Hepatocyte (in vitro differentiated cells): ENCODE measurements around the gene CDHR1. TPM values are rescaled to one million over a fixed set of nuclear protein-coding genes. Genes with fewer than 3 reads are reported as not detected.

Experiments
- DNase-seq: peaks from one replicate; pipeline ENCODE4 v3.0.0-alpha.2; 2016; ENCODE audit warnings: low spot score
- H2AFZ ChIP-seq: fragments of 200-600 bp; sonication (generic); 2 replicates; pipeline ENCODE4 v1.6.0; 2016; ENCODE audit warnings: antibody characterized with exemption, mild to moderate bottlenecking
- H3K27ac ChIP-seq: fragments of 200-600 bp; sonication (generic); 2 replicates; pipeline ENCODE4 v1.5.1; 2016; ENCODE audit warnings: mild to moderate bottlenecking
- H3K27me3 ChIP-seq: fragments of 200-600 bp; sonication (generic); 2 replicates; pipeline ENCODE4 v1.6.1; 2016
- H3K36me3 ChIP-seq: fragments of 200-600 bp; sonication (generic); replicated peaks from 2 replicates; pipeline ENCODE4 v1.5.1; 2016; ENCODE audit warnings: low read depth; ENCODE audit not compliant: insufficient read depth
- H3K4me1 ChIP-seq: fragments of 200-600 bp; sonication (generic); 2 replicates; pipeline ENCODE4 v1.5.1; 2016; ENCODE audit warnings: mild to moderate bottlenecking, moderate library complexity; ENCODE audit not compliant: insufficient read depth
- H3K4me2 ChIP-seq: fragments of 200-600 bp; sonication (generic); 2 replicates; pipeline ENCODE4 v1.6.0; 2016
- H3K4me3 ChIP-seq: fragments of 200-600 bp; sonication (generic); 2 replicates; pipeline ENCODE4 v1.5.1; 2016; ENCODE audit warnings: mild to moderate bottlenecking
- H3K79me2 ChIP-seq: fragments of 200-600 bp; sonication (generic); 2 replicates; pipeline ENCODE4 v1.6.0; 2017; ENCODE audit warnings: mild to moderate bottlenecking
- H3K9me2 ChIP-seq: fragments of 200-600 bp; sonication (generic); replicated peaks from 2 replicates; pipeline ENCODE4 v1.6.0; 2017; ENCODE audit warnings: mild to moderate bottlenecking; ENCODE audit not compliant: insufficient read depth
- H3K9me3 ChIP-seq: fragments of 200-600 bp; sonication (generic); 2 replicates; pipeline ENCODE4 v1.5.1; 2016; ENCODE audit warnings: low read depth, mild to moderate bottlenecking
- H4K20me1 ChIP-seq: fragments of 200-600 bp; sonication (generic); 2 replicates; pipeline ENCODE4 v1.6.0; 2016; ENCODE audit warnings: mild to moderate bottlenecking; ENCODE audit not compliant: insufficient read depth, poor library complexity, severe bottlenecking
- CTCF ChIP-seq: fragments of 200-600 bp; sonication (generic); IDR thresholded peaks from 2 replicates; pipeline ENCODE4 v1.5.1; 2016; ENCODE audit warnings: antibody characterized with exemption, mild to moderate bottlenecking; ENCODE audit not compliant: poor library complexity
- EZH2 ChIP-seq: fragments of 200-600 bp; sonication (generic); IDR thresholded peaks from 2 replicates; pipeline ENCODE4 v1.6.1; 2016; ENCODE audit warnings: antibody characterized with exemption, mild to moderate bottlenecking, borderline replicate concordance
- EZH2phosphoT487 ChIP-seq: fragments of 200-600 bp; sonication (generic); IDR thresholded peaks from one replicate; pipeline ENCODE4 v1.6.1; 2018; ENCODE audit warnings: antibody characterized with exemption, mild to moderate bottlenecking, low read depth, moderate library complexity; ENCODE audit not compliant: unreplicated experiment, severe bottlenecking
- WGBS: methylation state at CpG from one replicate; pipeline ENCODE4 v1.1.6; 2016; ENCODE audit warnings: low lambda C conversion rate; ENCODE audit errors: missing lambda C conversion rate; 5-methylcytosine and 5-hydroxymethylcytosine counted together
- polyA plus RNA-seq: library from polyadenylated mRNA; unstranded; fragments of >200 nt; fragmentation: Nextera tagmentation; extraction: Ambion mirVana; gene quantifications from 2 replicates; pipeline ENCODE4 v1.2.1, GENCODE V29; 2016
- total RNA-seq: library from RNA; depleted of rRNA; stranded (reverse); fragments of >200 nt; gene quantifications from 2 replicates; pipeline ENCODE4 v1.2.3, GENCODE V29; 2014

CDHR1 gene
- total and polyA plus RNA-seq, 2 experiments from 2014 or later = 0.03 TPM; not detected in 1

GRCh38 chr10:84244651-84245270 lies 50.4 kb downstream of the CDHR1 start, which contains the start of gene RGR:
Gene RGR (plus strand): TSS chr10:84245053. CDS start chr10:84245091, 38 bp downstream.
- Histone ChIP-seq H3K79me2 (no peaks in the 10 kb centered on the region), H4K20me1 (no peaks in the 10 kb centered on the region), H3K27ac (no peak within 1 kb of the TSS), H3K4me1 (no peaks in the 10 kb centered on the region), H3K9me2 (no peaks in the 10 kb centered on the region), H3K9me3 (no peaks in the 10 kb centered on the region), H3K4me2 (no peak within 1 kb of the TSS), H2AFZ (no peak within 1 kb of the TSS), H3K4me3 (no peak within 1 kb of the TSS), H3K27me3 (peaks cover 4% of the 10 kb centered on the region), H3K36me3 (no peaks in the 10 kb centered on the region)
- no peak for DNase-seq
- no peak for TF ChIP-seq EZH2phosphoT487
- no peak for TF ChIP-seq EZH2
- TF ChIP-seq CTCF = no peak
- 80% methylated on average over 9 of the region's 9 CpGs for WGBS

- no peak overlapping the region for H3K4me2 ChIP-seq
- DNase-seq = no peak
- no peaks in the 10 kb centered on the region for H3K9me3 ChIP-seq
- TF ChIP-seq EZH2 (no peak), CTCF (no peak), EZH2phosphoT487 (no peak)
- peaks cover 4% of the 10 kb centered on the region for H3K27me3 ChIP-seq
- no peaks in the 10 kb centered on the region for H3K9me2 ChIP-seq
- H3K79me2 ChIP-seq = no peaks in the 10 kb centered on the region
- H3K27ac ChIP-seq = no peak overlapping the region
- no peak overlapping the region for H2AFZ ChIP-seq
- H4K20me1 ChIP-seq = no peaks in the 10 kb centered on the region
- H3K4me1 ChIP-seq = no peaks in the 10 kb centered on the region
- no peak overlapping the region for H3K4me3 ChIP-seq
- WGBS = 81% methylated on average over 6 of the region's 6 CpGs
- H3K36me3 ChIP-seq = no peaks in the 10 kb centered on the region
Observed at GRCh38 chr10:84247496-84247895, 53.2 kb downstream of the CDHR1 start.

DNA sequence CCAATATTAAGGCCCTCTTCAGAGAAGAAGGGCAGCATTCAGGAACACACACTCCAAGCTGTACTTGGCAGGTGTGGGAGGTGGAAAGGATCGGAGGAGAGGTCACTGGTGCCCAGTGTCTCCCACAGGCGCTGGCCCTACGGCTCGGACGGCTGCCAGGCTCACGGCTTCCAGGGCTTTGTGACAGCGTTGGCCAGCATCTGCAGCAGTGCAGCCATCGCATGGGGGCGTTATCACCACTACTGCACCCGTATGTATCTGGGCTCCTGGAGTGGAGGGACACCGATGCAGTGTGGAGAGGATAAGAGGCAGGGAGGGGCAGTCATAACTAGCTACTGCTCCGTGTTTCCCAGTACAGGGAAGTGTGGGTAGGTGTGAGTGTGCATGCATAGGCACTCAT lies 54.5 kb downstream of the CDHR1 start:
- Histone ChIP-seq H3K4me2 (no peak overlapping the region), H4K20me1 (no peaks in the 10 kb centered on the region), H3K4me3 (no peak overlapping the region), H2AFZ (no peak overlapping the region), H3K9me3 (no peaks in the 10 kb centered on the region), H3K79me2 (no peaks in the 10 kb centered on the region), H3K36me3 (no peaks in the 10 kb centered on the region), H3K9me2 (no peaks in the 10 kb centered on the region), H3K4me1 (no peaks in the 10 kb centered on the region), H3K27me3 (peaks cover 4% of the 10 kb centered on the region), H3K27ac (no peak overlapping the region)
- no peak for TF ChIP-seq EZH2phosphoT487
- no peak for TF ChIP-seq CTCF
- no peak for TF ChIP-seq EZH2
- no peak for DNase-seq
- WGBS = 87% methylated on average over 12 of the region's 12 CpGs
